Kasumi-1 (cell line): ENCODE measurements around the gene FHL2.
"Not testable (repeated sequence)": the region's sequence is repeated elsewhere in the genome, so short reads cannot be mapped to it uniquely, and the experiment has no call there.

Source experiments
- DNase-seq, 2 experiments: peaks; one replicate each; lab custom pipeline; 2025; lab: John Stamatoyannopoulos, UW

Gene FHL2

GRCh38 chr2:105398336-105399206, at the start of gene FHL2:
Gene FHL2, minus strand, starts transcription at chr2:105399051. Its CDS starts 12,535 bp downstream, at chr2:105386516.
- DNase-seq, result peak; percentile 50 to 52

DNA sequence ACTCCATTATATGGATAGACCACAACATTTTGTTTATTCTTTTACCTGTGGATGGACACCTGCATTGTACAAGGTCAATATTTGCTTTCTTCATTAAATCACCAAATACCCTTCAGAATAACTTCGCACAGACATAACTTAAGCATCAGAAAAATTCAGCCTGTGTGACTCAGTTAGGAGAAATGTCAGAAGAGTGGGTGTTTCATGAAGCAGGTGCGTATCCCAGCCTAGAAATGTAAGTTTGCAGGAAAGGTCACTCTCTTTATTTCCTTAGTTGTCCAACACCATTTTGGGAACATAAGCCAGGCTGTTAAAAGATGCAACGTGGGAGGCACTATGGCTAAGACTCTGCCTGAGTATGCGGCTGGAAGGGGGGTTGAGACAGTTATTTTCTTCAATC, 48.6 kb upstream of the FHL2 start:
- no peak for DNase-seq

- DNase-seq, result no peak
Observed at GRCh38 chr2:105446501-105446900, 47.6 kb upstream of the FHL2 start.

GRCh38 chr2:105445976-105446375, 47.1 kb upstream of the FHL2 start:
- DNase-seq, result no peak

GRCh38 chr2:105445498-105445897, 46.6 kb upstream of the FHL2 start:
- DNase-seq, result no peak

DNA sequence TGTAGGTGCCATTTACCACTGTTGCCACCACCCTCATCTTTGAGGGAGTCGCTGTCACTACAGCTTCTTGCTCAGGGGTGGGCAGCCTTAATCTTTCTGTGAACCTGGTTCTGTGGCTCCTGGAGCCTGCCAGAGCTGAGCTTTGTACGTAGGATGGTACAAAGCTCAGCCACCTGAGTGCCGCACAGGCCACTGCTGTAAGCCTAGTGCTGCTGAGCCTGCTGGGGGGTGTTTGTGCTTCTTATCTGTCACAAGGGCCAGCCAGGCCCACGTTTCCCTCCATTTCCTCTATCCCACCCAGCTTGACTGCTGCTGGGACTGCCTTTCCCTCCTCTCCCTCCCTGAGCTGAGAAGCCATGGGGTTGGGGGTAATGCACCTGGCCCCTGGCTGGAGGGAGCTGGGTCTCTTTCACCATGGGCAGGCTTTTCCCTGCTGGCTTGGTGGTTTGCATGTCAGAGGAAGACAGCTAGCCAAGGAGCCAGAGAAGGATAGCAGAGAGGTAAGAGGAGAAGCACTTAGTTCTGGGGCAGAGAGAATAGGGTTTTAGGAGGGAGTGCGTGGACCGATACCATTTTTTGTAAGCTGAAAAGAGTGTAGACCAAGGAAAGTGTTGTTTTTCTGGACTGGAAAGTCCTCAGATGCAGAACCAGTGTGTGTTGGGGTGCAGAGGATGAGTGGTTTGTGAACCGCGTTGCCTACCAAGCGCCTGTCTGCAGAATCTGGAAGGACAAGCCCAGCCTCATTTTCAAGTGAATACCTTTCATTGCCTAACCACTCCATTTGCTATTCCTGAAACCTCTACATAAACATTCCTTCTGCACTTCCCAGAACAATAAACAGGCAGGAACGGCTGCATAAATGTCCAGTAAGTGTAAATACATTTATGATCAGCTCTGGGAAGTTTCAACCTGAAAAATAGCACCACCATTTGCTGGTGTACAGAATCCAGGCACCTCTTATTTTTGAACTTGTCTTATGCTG, 45.1 kb upstream of the FHL2 start:
- no peak for DNase-seq

GRCh38 chr2:105442721-105443120, 43.9 kb upstream of the FHL2 start:
- no peak for DNase-seq

- DNase-seq, result no peak
Observed at GRCh38 chr2:105442056-105442455, 43.2 kb upstream of the FHL2 start.

GRCh38 chr2:105439141-105439540, 40.3 kb upstream of the FHL2 start:
- DNase-seq, result no peak

DNA sequence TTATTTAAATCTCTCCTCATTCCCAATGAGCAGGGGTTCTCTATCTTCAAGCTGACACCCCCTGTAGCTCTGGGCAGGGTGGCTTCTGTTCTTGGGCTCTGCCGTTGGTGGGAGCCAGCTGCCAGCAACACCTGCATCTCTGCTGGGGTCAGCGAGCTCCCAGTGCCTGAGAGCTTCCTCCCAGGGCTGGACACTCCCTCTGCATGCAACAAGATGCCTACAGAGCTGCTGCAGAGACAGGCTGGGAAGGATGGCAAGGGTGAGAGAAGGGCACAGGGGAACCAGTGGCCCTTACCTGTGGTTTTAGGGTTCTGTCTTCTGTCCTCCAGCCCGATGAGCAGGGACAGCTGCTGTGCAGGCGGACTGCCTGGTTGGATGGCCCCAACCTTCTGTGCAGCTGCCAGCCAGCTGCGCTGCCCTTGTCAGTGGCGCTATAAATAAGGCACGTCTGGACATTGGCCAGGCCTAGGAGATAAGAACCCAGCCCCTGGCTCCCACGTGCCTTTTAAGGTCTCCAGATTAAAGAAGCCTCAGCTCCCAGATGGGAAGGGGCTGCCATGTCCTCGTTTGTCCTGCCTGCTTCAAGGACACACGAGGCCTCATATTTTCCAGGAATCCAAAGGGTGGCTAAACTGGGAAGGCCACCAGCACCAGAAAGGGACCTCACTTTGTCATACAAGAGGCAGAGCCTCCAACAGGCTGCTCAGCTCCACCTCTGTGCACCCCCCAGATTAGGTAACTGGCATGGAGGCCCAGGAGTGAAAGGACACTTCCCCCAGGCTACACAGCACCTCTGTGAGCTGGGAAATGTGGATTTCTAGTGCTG, 39.5 kb upstream of the FHL2 start:
- no peak for DNase-seq

- DNase-seq, result no peak
Observed at GRCh38 chr2:105437708-105438103, 38.9 kb upstream of the FHL2 start.

DNA sequence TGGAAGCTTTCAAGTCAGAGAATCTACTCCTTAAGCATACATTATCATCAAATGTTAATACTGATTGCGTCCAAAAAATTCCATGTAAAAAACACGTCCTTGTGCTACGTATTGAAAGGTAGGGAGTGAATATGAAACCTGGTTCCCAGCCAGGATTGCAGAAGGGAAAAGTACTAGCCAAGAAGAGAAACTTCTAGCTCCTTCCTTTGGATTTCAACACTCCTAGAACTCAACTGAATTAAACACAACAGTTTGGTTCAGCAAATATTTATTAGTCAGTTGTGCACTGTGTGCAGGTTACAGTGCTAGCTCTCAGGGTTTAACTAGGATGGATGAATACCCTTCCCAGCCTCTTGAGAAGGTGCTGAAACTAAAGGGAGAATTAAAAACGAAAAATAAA, 33.9 kb upstream of the FHL2 start:
- no peak for DNase-seq

GRCh38 chr2:105432044-105432399, 33.2 kb upstream of the FHL2 start:
- no peak for DNase-seq

DNA sequence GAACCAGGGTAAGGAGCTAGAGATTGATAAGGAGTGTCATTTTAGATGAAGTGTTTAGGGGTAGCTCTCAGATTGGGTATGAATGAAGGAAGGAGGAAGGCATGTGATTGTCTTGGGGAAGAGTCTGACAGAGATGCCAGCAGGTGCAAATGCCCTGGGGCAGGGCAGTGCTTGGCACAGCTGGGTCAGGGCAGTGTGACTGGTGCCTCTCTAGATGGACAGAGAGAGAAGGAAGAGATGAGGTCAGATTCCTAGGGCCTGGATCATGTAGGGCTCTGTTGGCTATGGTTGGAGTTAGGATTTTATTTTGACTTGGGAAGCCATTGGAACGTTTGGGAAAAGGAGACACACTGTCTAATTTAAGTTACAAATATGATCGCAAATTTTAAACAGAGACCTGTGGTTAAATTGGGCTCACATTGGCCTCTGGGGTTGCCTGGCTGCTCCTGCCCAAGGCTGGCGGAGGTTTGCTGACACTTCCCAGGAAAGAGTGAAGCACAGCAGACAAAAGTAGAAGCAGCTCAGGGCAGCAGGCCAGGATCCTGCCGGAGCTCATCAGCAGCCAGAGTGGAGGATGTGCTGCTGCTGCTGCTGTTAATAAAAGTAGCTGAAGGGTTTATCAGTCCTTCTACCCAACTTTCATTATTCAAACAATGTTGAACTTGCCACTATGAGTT, 32.7 kb upstream of the FHL2 start:
- DNase-seq, result no peak

DNA sequence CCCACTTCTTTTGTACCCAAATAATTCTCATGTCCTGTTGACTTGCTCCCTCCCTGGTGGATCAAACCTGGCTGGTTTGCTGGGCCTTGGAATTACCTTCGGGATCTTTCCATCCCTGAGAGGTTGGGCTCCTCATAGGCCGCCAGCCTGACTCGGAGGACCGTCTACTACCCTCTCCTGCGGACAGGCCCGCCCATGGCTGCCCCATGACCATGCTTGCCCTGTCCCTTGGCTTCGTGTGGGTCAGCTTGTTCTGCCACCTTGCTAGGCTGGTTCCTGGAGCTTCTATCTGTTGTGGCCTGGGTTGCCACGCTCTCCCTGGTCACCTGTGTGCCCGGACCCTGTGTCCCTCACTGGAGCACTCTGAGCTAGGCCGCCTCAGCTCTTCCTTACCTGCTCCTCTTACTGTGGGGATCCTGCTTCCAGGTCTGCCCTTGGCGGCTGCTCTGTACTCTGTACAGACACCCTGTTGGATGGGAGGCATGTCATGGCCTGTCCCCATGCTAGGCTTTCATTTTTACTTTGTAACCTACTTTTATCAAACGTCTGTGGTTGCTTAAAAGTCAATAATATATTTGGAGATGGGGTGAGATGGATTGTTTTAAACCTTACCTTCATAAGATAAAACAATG, 29.7 kb upstream of the FHL2 start:
- no peak for DNase-seq

- no peak for DNase-seq
Observed at GRCh38 chr2:105427485-105427884, 28.6 kb upstream of the FHL2 start.

GRCh38 chr2:105426626-105427292, 27.9 kb upstream of the FHL2 start:
- DNase-seq, result no peak

GRCh38 chr2:105425936-105426625, 27.2 kb upstream of the FHL2 start:
- DNase-seq, result no peak

GRCh38 chr2:105424836-105425235, 26.0 kb upstream of the FHL2 start:
- not testable (repeated sequence) for DNase-seq

GRCh38 chr2:105422801-105423200, 23.9 kb upstream of the FHL2 start:
- DNase-seq, result no peak
